HG03521 (cell line): ENCODE measurements around the gene TEX2.
"Not testable (repeated sequence)": the region's sequence is repeated elsewhere in the genome, so short reads cannot be mapped to it uniquely, and the experiment has no call there.

ENCODE experiments used
- ATAC-seq: cut with Tn5 transposase; IDR thresholded peaks from one replicate; pipeline ENCODE4 v1.9.1; 2021; ENCODE audit warnings: mild to moderate bottlenecking, moderate library complexity; ENCODE audit not compliant: unreplicated experiment

Gene TEX2

DNA sequence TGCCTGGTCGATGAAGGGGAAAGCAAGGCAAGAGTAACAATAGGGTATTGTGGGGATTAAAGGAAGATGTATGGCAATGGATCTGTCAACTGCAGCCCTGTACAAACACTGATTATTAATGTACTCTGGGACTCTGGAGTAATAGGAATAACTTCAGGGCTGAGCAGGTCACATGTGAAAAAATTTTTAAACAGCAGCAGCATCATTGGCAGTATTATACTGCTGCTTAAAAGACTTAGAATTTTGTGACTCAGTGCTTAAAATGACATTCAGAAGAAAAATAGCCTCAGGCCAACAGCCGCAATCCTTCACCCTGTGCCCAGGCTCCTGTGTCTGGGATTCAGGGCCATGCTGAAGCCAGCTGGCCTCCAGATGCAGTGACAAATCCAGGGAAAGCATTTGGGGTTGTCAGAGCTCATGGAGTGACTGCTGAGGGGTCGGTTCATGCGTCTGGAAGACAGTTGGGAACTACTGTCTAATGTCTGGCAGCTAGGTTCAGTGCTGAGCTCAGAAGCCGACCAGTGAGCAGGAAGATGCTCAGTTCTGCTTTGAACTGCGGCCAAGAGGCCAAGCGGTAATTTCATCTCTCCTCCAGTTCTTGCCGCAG, 22.2 kb downstream of the TEX2 start:
- ATAC-seq = no peak

DNA sequence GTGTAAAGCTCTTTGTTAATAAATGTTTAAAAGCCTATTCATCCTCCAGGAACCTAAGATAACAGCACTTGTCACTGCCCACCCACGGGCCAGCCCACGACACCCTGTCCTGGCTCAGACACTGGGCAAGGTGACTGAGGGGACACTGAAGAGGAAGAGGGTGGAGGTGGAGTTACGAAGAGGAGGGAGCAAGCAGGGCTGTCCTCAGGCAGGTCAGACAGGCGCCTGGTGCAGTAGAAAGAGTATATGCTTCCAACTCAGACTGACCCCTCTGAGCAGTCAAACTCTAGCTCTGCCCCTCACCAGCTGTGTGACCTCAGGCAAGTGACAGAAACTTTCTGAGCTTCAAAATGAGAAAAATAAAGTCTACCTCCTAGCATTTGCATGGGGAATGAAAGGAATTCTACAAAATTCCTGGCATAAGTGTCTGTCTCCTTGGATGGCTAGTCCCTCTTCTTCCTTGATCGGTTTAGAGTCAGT, 22.8 kb downstream of the TEX2 start:
- ATAC-seq = no peak

DNA sequence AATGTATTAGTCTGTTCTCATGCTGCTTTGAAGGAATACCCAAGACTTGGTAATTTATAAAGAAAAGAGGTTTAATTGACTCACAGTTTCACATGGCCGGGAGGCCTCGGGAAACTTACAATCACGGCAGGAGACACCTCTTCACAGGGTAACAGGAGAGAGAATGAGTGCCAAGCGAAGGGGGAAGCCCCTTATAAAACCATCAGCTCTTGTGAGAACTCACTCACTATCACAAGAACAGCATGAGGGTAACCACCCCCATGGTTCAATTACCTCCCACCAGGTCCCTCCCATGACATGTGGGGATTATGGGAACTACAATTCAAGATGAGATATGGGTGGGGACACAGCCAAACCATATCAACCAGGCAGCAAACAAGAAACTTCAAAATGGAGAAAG, 24.6 kb downstream of the TEX2 start:
- not testable (repeated sequence) for ATAC-seq

DNA sequence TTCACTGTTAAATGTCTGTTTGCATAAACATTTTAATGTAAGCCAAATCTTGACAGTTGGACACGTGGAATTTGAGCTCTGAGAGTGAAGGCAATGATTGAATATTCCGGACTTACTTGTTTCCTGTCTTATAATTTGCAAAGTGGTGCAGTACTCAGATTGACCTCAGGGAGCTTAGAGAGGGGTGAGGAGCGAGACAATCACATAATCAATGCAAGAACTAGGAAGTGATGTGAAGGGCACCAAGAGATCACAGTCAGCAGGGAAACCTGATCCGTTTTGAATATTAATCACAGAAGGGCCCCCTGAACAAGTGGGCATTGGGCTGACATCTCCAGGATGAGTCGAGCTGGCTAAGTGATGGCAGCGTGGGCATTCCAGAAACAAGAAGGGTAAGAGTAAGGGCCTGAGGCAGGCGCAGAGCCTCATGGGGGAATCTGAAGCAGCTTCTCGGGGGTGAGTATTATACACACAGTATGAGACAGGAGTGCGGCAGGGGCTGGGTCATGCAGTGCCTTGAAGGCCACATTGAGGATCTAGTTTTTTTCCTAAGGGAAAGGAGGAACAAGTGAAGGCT, 26.1 kb downstream of the TEX2 start:
- ATAC-seq = no peak

DNA sequence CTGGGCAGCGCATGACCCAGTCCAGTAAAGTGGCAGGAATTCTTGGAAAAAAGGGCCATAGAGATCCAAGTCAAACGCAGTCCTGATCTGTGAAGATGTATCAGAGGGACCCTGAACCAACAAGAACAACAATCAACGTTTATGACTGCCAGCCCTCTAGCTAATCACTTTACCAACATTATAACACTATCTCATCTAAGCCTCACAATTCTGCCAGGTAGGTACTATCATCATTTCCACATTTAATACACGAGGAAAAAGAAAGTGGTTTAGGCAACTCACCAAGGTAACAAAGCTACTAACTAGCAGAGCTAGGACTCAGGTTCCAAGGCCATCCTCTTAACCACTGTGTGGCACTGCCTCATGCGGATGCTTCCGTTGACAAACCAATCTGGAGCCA, 28.1 kb downstream of the TEX2 start:
- ATAC-seq = no peak

DNA sequence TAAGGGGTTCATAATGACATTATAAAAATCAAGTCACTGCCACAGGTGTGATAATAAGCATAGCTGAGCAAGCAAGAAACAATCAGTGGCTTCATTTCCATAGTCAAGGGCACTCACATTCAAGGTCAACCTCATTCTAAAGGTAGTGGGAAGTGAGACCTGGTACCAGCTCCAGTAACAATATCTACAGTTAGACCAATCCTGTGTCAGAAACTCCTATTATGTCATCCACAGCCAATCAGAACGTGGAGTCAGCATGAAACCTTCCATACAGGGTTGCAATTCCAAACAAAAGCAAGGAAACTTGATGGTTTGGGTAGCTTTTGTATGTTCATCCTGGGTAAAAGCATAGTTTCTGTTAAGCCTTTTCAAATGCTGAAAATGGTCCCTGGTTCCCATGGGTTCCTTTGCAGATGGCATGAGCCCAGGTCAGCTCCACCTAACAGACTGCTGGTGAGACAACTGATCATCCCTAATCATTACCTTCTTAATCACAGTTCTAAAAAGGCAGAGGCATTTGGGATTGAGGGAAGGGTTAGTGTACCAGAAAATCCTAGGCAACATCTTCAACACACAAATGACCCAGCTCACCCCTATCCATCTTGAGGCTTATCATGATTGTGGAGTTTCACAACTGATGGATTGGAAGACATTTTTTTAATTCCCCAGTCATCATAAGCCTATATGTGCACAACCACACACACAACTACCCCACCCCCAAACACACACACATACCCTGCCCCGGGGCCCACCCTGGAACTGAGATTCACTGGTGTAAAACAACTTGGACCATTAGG, 30.4 kb downstream of the TEX2 start:
- no peak for ATAC-seq

DNA sequence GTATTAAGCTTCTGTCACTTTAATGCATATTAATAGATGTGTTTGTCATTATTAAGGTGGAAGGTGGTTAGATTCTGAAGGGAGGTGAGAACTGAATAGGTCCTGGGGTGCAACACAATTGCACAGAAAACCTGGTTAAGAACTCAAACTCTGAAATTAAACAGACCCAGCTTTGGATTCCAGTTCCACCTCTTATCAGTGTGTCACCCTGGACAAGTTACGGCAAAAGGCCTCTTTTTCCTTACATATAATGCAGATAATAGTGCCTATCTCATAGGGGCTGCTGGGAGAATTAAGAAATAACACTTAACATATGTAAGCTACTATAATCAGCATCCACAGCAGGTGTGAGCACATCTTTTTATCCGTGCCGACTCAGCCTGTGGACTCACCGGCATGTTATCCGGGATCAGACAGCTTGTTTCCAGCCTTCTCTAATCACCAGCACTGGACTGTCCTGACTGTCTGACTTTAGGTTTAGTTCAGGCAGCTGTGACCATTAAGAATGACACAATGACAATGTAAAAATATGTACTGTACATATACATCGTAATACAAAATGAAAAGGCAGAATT, 31.4 kb downstream of the TEX2 start:
- no peak for ATAC-seq

DNA sequence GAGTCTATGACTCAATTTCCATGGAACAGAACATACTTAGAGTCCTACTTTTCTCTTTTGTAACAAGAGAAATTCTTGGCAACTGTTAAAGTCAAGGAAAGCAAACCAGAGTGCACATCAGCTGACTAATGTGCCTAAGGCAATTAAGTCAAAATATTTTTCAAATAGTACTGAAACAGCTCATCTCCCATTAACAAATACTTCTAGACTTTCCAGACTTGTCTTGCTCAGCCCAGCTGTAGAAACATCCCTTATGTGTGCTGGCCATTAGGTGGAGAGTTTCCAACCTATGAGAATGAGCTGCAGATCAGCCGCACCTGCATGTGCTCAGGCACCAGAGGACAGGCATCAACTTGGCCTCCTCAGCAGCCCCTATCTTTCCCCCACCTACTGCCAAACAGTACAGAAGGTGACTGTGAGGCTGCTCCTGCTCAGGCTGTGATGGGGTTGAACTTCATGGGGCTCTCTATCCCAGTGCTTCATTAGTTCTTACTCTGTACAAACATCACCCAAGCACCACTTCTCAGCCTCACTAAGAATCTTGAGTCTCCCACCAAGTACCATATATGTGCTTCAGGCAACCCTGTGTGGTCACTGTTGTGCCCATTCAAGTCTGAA, 32.2 kb downstream of the TEX2 start:
- no peak for ATAC-seq

DNA sequence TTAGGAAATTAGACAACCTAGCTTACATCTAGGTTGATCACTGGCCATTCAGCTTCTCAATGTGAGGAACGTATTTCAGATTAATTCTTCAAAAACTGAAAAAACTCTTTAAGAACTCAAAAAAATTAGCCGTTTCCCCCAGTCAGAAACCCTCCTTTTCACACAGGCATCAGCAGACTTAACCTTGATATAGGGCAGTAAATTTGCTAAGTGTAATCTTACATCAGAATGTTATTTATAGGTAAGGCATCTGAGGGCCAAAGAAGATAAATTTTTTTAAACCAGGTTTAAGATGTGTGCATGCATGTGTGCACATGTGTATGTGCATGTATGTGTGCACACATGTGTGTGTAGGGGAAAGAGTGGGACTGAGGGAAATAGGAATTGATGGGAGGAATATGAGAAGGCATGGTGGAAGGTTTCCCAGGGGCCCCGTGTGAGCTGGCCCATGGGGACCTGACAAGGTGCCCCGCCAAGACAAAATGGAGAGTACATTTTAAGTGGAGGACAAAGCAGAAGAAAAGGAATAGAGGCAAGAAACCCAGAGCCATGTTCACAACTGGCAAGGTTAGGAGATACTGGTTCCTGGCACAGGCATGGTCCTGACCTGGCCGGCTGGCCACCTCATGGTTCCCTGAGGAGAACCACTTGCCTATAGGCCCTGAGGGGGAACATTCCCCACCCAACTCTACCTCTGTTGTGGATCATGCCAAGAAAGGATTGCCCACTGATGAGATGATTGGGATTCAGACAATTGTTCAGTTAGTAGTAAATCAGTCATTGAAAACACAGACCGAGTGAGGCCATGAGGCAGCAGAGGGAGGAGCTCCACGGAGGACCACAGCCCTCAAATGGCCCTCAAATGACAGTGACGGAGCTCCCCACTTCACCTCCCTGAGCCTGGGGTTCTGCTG, 33.0 kb downstream of the TEX2 start:
- ATAC-seq = no peak

DNA sequence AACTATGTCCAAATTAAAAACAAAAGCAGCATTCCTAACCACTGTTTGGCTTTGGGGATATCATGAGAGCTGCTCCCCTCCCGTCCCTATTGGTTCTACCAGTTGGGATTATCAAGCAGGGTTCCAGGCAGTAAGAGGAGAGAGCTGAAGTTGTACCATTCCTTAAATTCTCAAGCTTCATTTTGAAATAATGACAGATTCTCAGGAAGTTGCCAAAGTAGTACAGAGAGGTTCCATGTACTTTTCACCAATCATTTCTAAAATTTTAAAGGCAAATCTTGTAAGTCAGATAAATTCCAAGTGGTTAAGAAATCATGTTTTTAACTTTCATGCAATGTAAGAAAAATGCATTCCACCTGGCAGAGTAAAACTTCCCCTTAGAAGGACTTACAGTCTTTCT, 36.9 kb downstream of the TEX2 start:
- no peak for ATAC-seq

DNA sequence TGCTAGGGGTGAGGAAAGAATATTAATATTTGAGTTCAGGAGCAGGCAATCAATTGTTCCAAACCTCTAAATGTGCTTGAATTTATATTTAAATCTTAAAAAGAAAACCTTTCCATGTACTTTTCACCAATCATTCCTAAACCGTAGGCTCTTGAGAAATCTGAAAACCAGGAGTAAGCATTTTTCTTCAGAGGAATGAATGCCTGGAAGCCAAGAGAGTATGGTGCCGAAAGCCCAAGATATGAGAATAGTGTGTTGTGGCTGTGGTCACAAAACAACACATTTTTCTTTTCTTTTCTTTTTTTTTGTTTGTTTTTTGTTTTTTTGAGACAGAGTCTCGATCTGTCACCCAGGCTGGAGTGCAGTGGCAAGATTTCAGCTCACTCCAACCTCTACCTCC, 37.6 kb downstream of the TEX2 start:
- no peak for ATAC-seq

DNA sequence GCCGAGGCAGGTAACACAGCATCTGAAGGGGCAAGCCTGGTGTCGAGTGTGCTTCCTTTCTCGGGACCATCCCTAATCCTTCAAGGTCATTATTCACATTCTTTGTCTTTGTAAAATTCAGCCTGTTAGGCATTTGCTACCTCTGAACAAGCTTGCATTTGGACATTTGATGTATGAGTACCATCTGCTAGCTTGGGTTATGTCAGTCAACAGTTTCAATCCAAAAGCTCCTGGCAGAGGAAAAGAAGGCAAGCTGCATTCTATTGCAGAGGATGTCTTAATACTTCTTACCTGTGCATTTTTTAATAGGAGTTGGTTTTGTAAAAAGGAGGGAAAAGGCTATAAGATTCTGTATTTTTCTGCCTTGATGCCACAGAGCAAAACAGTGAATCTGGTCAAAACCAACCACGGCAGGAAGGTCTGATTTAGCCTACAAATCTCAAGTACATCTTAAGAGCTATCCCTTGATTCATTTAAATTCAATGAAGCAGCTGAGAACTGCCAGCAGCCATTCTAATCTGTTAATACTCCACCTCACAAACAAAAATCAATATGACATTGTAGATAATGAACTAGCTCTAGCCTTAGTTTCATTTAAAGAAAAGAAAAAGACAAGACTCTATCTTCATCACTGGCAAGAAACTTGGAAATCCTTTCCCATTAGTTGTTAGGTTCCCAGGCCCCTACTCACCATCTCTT, 39.0 kb downstream of the TEX2 start:
- ATAC-seq = no peak

DNA sequence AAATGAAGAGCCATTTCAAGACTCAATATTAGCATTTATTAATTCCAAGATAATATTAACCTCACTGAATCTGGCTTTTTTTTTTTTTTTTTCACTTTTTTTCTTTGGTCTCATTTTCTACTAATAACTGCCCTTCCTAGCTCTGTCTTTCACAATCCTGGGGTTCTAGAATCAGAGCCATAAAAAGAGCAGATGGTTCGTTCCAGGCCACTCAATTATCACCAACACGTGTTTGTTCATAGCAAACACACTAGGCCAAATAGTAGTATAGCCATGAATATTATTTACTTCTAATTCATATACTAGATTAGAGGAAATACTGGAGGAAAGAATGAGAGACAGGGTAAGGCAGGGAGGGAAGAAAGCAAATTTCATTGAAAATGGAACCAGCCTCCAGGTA, 39.8 kb downstream of the TEX2 start:
- ATAC-seq = no peak

DNA sequence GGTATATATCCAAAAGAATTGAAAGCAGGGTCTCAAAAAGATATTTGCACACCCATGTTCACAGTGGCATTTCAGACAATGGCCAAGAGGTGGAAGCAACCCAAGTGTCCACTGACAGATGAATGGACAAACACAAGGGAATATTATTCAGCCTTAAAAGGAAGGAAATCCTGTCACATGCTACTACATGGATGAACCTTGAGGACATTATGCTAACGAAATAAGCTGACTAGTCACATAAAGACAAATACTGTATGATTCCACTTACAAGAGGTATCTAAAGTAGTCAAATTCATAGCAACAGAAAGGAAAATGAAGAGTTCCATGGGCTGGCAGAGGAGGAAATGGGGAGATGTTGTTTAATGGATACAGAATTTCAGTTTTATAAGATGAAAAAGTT, 41.4 kb downstream of the TEX2 start:
- ATAC-seq = no peak

DNA sequence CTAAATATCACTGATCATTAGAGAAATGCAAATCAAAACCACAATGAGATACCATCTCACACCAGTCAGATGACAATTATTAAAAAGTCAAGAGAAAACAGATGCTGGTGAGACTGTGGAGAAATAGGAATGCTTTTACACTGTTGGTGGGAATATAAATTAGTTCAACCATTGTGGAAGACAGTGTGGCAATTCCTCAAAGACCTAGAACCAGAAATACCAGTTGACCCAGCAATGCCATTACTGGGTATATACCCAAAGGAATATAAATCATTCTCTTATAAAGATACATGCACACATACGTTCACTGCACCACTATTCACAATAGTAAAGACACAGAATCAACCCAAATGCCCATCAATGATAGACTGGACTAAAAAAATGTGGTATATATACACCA, 42.5 kb downstream of the TEX2 start:
- not testable (repeated sequence) for ATAC-seq

DNA sequence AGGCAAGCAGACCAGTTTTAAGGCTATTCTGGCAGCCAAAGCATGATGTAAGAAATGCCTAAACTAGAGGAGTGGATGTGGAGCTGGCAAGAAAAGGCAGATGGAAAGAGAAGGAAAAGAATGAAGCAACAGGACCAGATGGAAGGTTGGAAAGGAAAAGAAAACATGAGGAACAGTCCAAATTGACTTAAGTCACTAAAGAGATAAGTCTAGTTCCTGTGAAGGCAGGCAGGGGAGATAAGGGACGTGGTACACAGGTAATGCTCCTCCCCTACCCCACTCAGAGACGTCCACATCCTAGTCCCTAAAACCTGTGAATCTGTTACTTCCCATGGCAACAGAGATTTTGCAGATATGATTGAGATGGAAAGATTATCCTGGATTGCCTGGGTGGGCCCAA, 43.5 kb downstream of the TEX2 start:
- ATAC-seq = no peak

DNA sequence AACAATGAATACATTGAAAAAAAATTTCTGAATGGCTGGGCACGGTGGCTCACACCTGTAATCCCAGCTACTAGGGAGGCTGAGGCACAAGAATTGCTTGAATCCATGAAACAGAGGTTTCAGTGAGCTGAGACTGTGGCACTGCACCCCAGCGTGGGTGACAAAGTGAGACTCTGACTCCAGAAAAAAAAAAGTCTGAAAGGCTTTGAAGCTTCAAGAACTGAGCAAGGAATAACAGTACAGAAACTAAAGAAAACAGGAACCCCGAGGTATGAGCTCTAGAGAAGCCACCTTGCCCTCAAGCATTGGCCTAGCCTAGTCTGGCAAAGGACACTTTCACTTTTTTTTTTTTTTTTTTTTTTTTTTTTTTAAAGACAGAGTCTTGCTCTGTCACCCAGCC, 45.0 kb downstream of the TEX2 start:
- no peak for ATAC-seq

DNA sequence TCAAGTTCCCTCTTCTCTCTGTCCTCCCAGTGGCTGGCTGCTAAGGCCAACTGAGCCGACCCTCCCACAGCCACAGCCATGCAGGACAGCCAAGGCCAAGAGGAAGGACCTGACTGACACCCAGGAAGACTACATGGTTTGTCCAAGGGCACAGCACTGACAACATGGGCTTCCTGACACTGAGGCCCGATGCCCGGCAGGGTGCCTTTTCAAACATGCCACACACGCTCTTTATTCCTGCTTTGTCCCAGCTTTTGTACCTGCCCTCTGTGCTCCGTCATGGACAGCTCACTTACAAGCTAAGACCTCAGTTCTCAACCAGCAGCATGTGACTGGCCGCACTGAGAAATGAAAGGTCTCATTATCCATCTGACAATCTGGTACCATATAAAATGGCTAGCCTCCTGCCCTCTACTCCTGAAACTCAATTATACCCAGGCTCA, 45.8 kb downstream of the TEX2 start:
- no peak for ATAC-seq

DNA sequence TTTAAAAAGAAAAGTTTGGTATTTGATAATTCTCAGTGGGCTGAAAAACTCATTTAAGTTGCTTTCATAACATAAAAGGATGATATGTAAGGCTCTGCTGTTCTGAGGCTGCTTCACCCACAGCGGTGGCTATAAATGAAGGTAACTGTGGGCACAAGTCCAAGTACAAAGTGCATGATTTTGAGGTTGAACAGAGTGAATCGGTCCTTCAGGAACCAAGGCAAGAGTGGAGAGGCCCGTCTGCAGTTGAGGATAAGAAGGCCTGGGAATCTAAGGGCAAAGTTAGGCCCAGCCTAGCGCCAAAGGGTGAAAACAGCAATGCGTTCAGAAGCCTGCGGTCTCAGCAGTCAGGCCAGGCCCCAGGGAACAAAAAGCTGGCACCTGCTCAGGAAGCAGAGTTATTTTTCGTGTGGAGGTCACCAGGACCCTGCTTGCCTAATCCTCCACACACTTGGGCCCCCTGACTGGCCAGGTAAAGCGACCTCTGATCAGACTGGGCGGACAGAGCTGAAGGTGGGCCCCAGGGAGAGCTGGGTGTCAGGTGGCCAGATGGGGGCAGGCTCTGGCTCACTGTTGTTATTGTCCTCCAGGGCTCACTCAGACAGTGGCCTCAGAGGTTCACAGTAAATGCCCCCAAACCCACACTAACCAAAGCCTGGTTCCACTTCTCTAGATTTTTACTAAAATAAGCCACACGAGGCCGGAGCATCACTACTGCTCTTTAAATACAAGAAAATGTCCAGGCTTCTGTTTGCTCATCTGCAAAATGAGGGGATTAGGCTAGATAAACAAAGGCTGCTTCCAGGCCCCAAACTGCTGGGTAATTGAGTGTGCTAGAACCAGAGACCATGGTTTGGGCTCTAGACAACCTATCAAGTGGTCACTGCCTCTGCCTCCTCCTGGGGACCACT, 46.5 kb downstream of the TEX2 start:
- no peak for ATAC-seq
